Upper lobe of left lung (tissue), 4 donors: Measurements from ENCODE around the gene OR4S1.

Source experiments
- POLR2A ChIP-seq, 4 donors: fragments of 450-650 bp; IDR thresholded peaks; one replicate each; pipeline ENCODE4 v1.5.1; 2016 to 2017; ENCODE audit warnings: antibody characterized with exemption in 4 of 4, mild to moderate bottlenecking in 2 of 4
- POLR2AphosphoS5 ChIP-seq, 2 donors: sonication (generic); formaldehyde crosslinking; IDR thresholded peaks; one replicate each; pipeline ENCODE4 v1.5.1; 2017; ENCODE audit warnings: antibody characterized with exemption in 2 of 2

- TF ChIP-seq POLR2A (IDR thresholded peaks at IDR 0.05) (no peak), POLR2AphosphoS5 (IDR thresholded peaks at IDR 0.05) (no peak)
These were observed 35.4 kb upstream of the OR4S1 start for GRCh38 chr11:48270621-48271020.
